ENCODE results near the gene HOXA11.

GRCh38 chr7:27165089-27165995 is 19.7 kb downstream of the HOXA11 start, which contains the start of gene HOXA9:
- TF ChIP-seq REST (IDR thresholded peaks at IDR 0.05; ENCODE audit: borderline replicate concordance) (no peak), TAF1 (IDR thresholded peaks at IDR 0.05; ENCODE audit: low read depth) (no peak), CTCF (IDR thresholded peaks at IDR 0.05; ENCODE audit: poor library complexity, severe bottlenecking) (no peak), MXI1 (conservative IDR thresholded peaks at IDR 0.05; ENCODE audit: poor library complexity, severe bottlenecking) (no peak), EP300 (conservative IDR thresholded peaks at IDR 0.05; ENCODE audit: poor library complexity, severe bottlenecking) (no peak)
